GM12878 (cell line): ENCODE results near the gene MTHFR. TPM values are rescaled to one million over a fixed set of nuclear protein-coding genes. Genes with fewer than 3 reads are reported as not detected.

ENCODE experiments used
- ATAC-seq: fragments of 200-7000 bp; cut with Tn5 transposase; 3 replicates; pipeline ENCODE4 v1.9.1; 2020; ENCODE audit warnings: mild to moderate bottlenecking, moderate library complexity
- BruUV-seq: library from RNA; stranded (reverse); fragments of 400-500 nt; replicated peaks from 2 replicates; lab custom pipeline; 2021; lab: Mats Ljungman, UMichigan
- CTCF ChIA-PET: fragments of 300-600 bp; sonication (Branson Sonifier 250); formaldehyde crosslinking; extraction: SDS; loops from one replicate; lab custom pipeline; 2021; ENCODE audit warnings: inconsistent platforms; lab: Yijun Ruan, JAX
- POLR2A ChIA-PET: fragments of 350-600 bp; formaldehyde crosslinking; extraction: SDS; loops from one replicate; lab custom pipeline; 2021; ENCODE audit warnings: inconsistent platforms; lab: Charles Lee
- RAD21 ChIA-PET: fragments of 300-600 bp; sonication (Branson Sonifier 250); formaldehyde crosslinking; loops from one replicate; lab custom pipeline; 2023; ENCODE audit warnings: antibody characterized with exemption; ENCODE audit not compliant: unreplicated experiment; lab: Charles Lee
- SMC1A ChIA-PET: fragments of 300-600 bp; sonication (Branson Sonifier 250); formaldehyde crosslinking; loops from one replicate; lab custom pipeline; 2023; ENCODE audit not compliant: unreplicated experiment, uncharacterized antibody; lab: Charles Lee
- DNase-seq: peaks from one replicate; pipeline ENCODE4 v3.0.0-alpha.2; 2011; ENCODE audit warnings: low read depth, low spot score
- FAIRE-seq: peaks from 3 replicates; lab custom pipeline; 2011; peaks lifted over from hg19 to GRCh38; lab: Jason Lieb, UNC
- H2AFZ ChIP-seq: 2 replicates; pipeline ENCODE4 v1.6.0; 2011; ENCODE audit warnings: low read depth, low read length, control low read depth; ENCODE audit not compliant: control insufficient read depth
- H3K27ac ChIP-seq: 2 replicates; pipeline ENCODE4 v1.5.1; 2011; ENCODE audit warnings: control low read depth; ENCODE audit not compliant: control insufficient read depth, insufficient read depth
- H3K27me3 ChIP-seq, 2 experiments: replicated peaks in 1 of 2; 2 replicates each; pipeline versions ENCODE4 v1.6.0 to v1.6.1; 2011; ENCODE audit warnings: low read length in 1 of 2; ENCODE audit not compliant: control insufficient read depth in 2 of 2, insufficient read depth in 2 of 2
- H3K36me3 ChIP-seq, 2 experiments: 2 replicates each; pipeline ENCODE4 v1.5.1; 2011; ENCODE audit warnings: low read length in 1 of 2; ENCODE audit not compliant: control insufficient read depth in 2 of 2, insufficient read depth in 2 of 2
- H3K4me1 ChIP-seq: 2 replicates; pipeline ENCODE4 v1.6.1; 2011; ENCODE audit warnings: mild to moderate bottlenecking, low read length, moderate library complexity, mixed read lengths; ENCODE audit not compliant: control insufficient read depth, insufficient read depth
- H3K4me2 ChIP-seq: 2 replicates; pipeline ENCODE4 v1.6.0; 2011; ENCODE audit warnings: control low read depth; ENCODE audit not compliant: control insufficient read depth, insufficient read depth
- H3K4me3 ChIP-seq: fragments of 200-600 bp; sonication (generic); 2 replicates; pipeline ENCODE4 v1.5.1; 2016
- H3K79me2 ChIP-seq: 2 replicates; pipeline ENCODE4 v1.6.0; 2011; ENCODE audit warnings: low read length; ENCODE audit not compliant: control insufficient read depth, insufficient read depth
- H3K9ac ChIP-seq: 2 replicates; pipeline ENCODE4 v1.8.0; 2011; ENCODE audit warnings: low read length, control low read depth, mixed read lengths; ENCODE audit not compliant: control insufficient read depth, insufficient read depth
- H3K9me3 ChIP-seq: replicated peaks from 3 replicates; pipeline ENCODE4 v1.5.1; 2011; ENCODE audit warnings: mild to moderate bottlenecking, low read length; ENCODE audit not compliant: control insufficient read depth, insufficient read depth
- H4K20me1 ChIP-seq: 2 replicates; pipeline ENCODE4 v1.6.0; 2011; ENCODE audit not compliant: control insufficient read depth, insufficient read depth
- ASH2L ChIP-seq: fragments of 300-600, 200-600 bp; sonication (generic); IDR thresholded peaks from 2 replicates; pipeline ENCODE4 v1.6.1; 2017; ENCODE audit warnings: low read depth, mild to moderate bottlenecking, borderline replicate concordance
- BACH1 ChIP-seq: fragments of 450-650 bp; IDR thresholded peaks from 2 replicates; pipeline ENCODE4 v1.6.1; 2017; ENCODE audit warnings: mild to moderate bottlenecking, borderline replicate concordance
- BCL11A ChIP-seq: IDR thresholded peaks from 2 replicates; pipeline ENCODE4 v1.6.1; 2011; ENCODE audit warnings: low read depth, low read length
- EZH2 ChIP-seq: IDR thresholded peaks from 2 replicates; pipeline ENCODE4 v1.6.1; 2012; ENCODE audit warnings: low read depth, mild to moderate bottlenecking, control low read depth, inconsistent platforms, low read length, borderline replicate concordance; ENCODE audit not compliant: control insufficient read depth
- IRF4 ChIP-seq: IDR thresholded peaks from 2 replicates; pipeline ENCODE4 v1.6.1; 2011; ENCODE audit warnings: low read depth, low read length
- KLF5 ChIP-seq: fragments of 450-650 bp; IDR thresholded peaks from 2 replicates; pipeline ENCODE4 v1.6.1; 2014; ENCODE audit warnings: mild to moderate bottlenecking; ENCODE audit not compliant: partially characterized antibody
- MYB ChIP-seq: fragments of 150-350 bp; IDR thresholded peaks from 2 replicates; pipeline ENCODE4 v1.6.1; 2014; ENCODE audit warnings: mild to moderate bottlenecking, low read depth, low read length, borderline replicate concordance
- MYC ChIP-seq: IDR thresholded peaks from 2 replicates; pipeline ENCODE4 v1.6.1; 2011; ENCODE audit warnings: mild to moderate bottlenecking, low read length, moderate library complexity, inconsistent platforms; ENCODE audit not compliant: insufficient read depth, insufficient replicate concordance, insufficient read length, severe bottlenecking
- NFIC ChIP-seq: IDR thresholded peaks from 2 replicates; pipeline ENCODE4 v1.6.1; 2012; ENCODE audit warnings: low read depth, mild to moderate bottlenecking, inconsistent platforms, low read length, moderate library complexity
- RAD21 ChIP-seq: IDR thresholded peaks from 2 replicates; pipeline ENCODE4 v1.6.1; 2011; ENCODE audit warnings: mild to moderate bottlenecking, low read depth, low read length, moderate library complexity; ENCODE audit not compliant: insufficient read depth
- STAT3 ChIP-seq: IDR thresholded peaks from 2 replicates; pipeline ENCODE4 v1.6.1; 2011; ENCODE audit warnings: low read depth, low read length, improper control_type of control experiment
- SUPT20H ChIP-seq: IDR thresholded peaks from 2 replicates; pipeline ENCODE4 v1.6.1; 2011; ENCODE audit warnings: low read depth, mild to moderate bottlenecking, low read length, moderate library complexity, borderline replicate concordance; ENCODE audit not compliant: control insufficient read depth
- ZNF217 ChIP-seq: fragments of 450-650 bp; IDR thresholded peaks from 2 replicates; pipeline ENCODE4 v1.6.1; 2017; ENCODE audit warnings: antibody characterized with exemption, mild to moderate bottlenecking
- WGBS: methylation state at CpG from one replicate; pipeline ENCODE4 v1.1.6; 2016; ENCODE audit warnings: low lambda C conversion rate; ENCODE audit not compliant: insufficient replicate concordance, insufficient coverage; ENCODE audit errors: missing lambda C conversion rate; 5-methylcytosine and 5-hydroxymethylcytosine counted together
- in situ Hi-C: fragments of 300-500 bp; cut with MboI; formaldehyde crosslinking; loops from 9 replicates; pipeline ENCODE4 v1.14.3; 2018; ENCODE audit warnings: mixed read lengths
- intact Hi-C: fragments of 100-400 bp; cut with micrococcal nuclease; formaldehyde crosslinking; loops from one replicate; pipeline ENCODE4 v1.14.2; 2022; ENCODE audit not compliant: unreplicated experiment
- polyA plus RNA-seq, 11 experiments: library from polyadenylated mRNA; depleted of rRNA in 4 of 11; unstranded in 6 of 11; stranded (reverse) in 5 of 11; fragments of >200 nt; fragmentation: Nextera tagmentation in 4 of 11; fragmentation: Illumina TruSeq in 1 of 11; extraction: Ambion mirVana in 4 of 11; extraction: Trizol in 1 of 11; gene quantifications; 1 replicate in 1 of 11; 2 replicates in 10 of 11; pipeline versions ENCODE4 v1.2.1 to v1.2.3, GENCODE V29; 2011 to 2016; ENCODE audit warnings: inconsistent platforms in 2 of 11, missing spikeins in 2 of 11, low read depth in 1 of 11
- total RNA-seq, 4 experiments: library from RNA; depleted of rRNA in 3 of 4; stranded (reverse); fragments of >200 nt in 3 of 4; fragmentation: Illumina TruSeq in 1 of 4; extraction: Trizol in 1 of 4; gene quantifications; 2 replicates each; pipeline versions ENCODE4 v1.2.1 to v1.2.3, GENCODE V29; 2013 to 2021
- TF ChIP-seq, protein P1 (sequence below): fragments of 450-650 bp; IDR thresholded peaks from 2 replicates; pipeline ENCODE4 v1.6.1; 2018; ENCODE audit warnings: borderline replicate concordance, mild to moderate bottlenecking; ENCODE audit not compliant: partially characterized antibody
- TF ChIP-seq, protein P2 (sequence below): IDR thresholded peaks from 2 replicates; pipeline ENCODE4 v1.6.1; 2012; ENCODE audit warnings: improper control_type of control experiment, low read depth, low read length; ENCODE audit not compliant: insufficient replicate concordance

Gene MTHFR
- total and polyA plus RNA-seq, 10 of the 15 experiments (the other 5 are each of a cell fraction or from before 2014, with no cell fraction given), result 1.0 to 16.8 (median 9.4) TPM

DNA sequence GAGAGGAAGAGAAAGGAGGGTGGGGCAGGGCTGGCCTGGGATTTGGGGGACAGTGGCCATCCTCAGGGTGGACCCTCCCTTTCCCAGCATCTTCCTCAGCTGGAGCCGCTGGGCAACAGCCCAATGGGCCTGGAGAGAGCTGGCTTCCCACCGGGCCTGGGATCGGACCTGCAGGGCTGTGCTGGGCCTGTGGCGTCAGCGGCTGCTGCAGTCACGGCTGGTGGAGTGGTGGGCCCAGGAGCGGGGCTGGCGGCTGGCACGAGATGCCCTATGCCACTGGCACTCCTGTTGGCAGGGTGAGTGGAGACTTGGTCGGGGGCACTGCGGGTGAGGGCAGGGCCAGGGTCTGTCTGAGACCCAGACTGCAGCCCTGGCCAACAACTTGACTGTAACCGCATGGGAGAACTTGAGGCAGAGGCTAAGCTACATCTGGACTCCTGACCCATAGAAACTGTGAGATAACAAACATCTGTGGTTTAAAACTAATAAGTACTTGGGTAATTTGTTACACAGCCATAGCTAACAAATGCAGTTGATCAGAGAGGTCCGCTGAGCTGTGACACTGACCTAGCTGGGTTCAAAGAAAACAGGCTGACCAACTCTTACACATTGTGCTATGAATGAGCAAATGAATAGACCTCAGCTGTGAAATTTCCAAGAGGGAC is 25.9 kb downstream of the MTHFR start:
- BruUV-seq, result no TSS peak
- H2AFZ ChIP-seq, result no peak overlapping the region
- ATAC-seq (no peak), DNase-seq (no peak), FAIRE-seq (no peak)
- H3K27ac ChIP-seq, result no peak overlapping the region
- ChIA-PET POLR2A (interaction anchor here (0.6 kb wide), 1 partner anchor 149 kb away, joined by 3 read pairs; no protein-coding TSS in a partner anchor), RAD21 (no interaction called here), SMC1A (no interaction called here), CTCF (interaction anchor here (0.6 to 0.9 kb wide), 2 partner anchors 20 to 65 kb away, joined by 3 read pairs; no protein-coding TSS in a partner anchor)
- no peak overlapping the region for H3K9ac ChIP-seq
- WGBS, result 36% methylated on average over 13 of the region's 13 CpGs
- intact Hi-C loops (no loop called here), in situ Hi-C loops (no loop called here)
- no peak overlapping the region for H3K4me2 ChIP-seq
- no peaks in the 10 kb centered on the region for H3K36me3 ChIP-seq
- H3K9me3 ChIP-seq, result no peaks in the 10 kb centered on the region
- no peaks in the 10 kb centered on the region for H3K27me3 ChIP-seq
- H3K4me3 ChIP-seq, result no peak overlapping the region
- H3K4me1 ChIP-seq, result peaks cover 4% of the 10 kb centered on the region; the same call in 1 of the 2 replicates
- no peaks in the 10 kb centered on the region for H4K20me1 ChIP-seq
- no peaks in the 10 kb centered on the region for H3K79me2 ChIP-seq
- no peak for TF ChIP-seq RAD21
- no peak for TF ChIP-seq NFIC
- TF ChIP-seq SUPT20H, result no peak
- TF ChIP-seq KLF5, result no peak
- TF ChIP-seq, protein P1, sequence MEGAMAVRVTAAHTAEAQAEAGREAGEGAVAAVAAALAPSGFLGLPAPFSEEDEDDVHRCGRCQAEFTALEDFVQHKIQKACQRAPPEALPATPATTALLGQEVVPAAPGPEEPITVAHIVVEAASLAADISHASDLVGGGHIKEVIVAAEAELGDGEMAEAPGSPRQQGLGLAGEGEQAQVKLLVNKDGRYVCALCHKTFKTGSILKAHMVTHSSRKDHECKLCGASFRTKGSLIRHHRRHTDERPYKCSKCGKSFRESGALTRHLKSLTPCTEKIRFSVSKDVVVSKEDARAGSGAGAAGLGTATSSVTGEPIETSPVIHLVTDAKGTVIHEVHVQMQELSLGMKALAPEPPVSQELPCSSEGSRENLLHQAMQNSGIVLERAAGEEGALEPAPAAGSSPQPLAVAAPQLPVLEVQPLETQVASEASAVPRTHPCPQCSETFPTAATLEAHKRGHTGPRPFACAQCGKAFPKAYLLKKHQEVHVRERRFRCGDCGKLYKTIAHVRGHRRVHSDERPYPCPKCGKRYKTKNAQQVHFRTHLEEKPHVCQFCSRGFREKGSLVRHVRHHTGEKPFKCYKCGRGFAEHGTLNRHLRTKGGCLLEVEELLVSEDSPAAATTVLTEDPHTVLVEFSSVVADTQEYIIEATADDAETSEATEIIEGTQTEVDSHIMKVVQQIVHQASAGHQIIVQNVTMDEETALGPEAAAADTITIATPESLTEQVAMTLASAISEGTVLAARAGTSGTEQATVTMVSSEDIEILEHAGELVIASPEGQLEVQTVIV, result no peak
- no peak for TF ChIP-seq STAT3
- no peak for TF ChIP-seq BACH1
- TF ChIP-seq MYC, result no peak
- no peak for TF ChIP-seq BCL11A
- no peak for TF ChIP-seq IRF4
- no peak for TF ChIP-seq MYB
- no peak for TF ChIP-seq ZNF217
- TF ChIP-seq ASH2L, result no peak
- TF ChIP-seq, protein P2, sequence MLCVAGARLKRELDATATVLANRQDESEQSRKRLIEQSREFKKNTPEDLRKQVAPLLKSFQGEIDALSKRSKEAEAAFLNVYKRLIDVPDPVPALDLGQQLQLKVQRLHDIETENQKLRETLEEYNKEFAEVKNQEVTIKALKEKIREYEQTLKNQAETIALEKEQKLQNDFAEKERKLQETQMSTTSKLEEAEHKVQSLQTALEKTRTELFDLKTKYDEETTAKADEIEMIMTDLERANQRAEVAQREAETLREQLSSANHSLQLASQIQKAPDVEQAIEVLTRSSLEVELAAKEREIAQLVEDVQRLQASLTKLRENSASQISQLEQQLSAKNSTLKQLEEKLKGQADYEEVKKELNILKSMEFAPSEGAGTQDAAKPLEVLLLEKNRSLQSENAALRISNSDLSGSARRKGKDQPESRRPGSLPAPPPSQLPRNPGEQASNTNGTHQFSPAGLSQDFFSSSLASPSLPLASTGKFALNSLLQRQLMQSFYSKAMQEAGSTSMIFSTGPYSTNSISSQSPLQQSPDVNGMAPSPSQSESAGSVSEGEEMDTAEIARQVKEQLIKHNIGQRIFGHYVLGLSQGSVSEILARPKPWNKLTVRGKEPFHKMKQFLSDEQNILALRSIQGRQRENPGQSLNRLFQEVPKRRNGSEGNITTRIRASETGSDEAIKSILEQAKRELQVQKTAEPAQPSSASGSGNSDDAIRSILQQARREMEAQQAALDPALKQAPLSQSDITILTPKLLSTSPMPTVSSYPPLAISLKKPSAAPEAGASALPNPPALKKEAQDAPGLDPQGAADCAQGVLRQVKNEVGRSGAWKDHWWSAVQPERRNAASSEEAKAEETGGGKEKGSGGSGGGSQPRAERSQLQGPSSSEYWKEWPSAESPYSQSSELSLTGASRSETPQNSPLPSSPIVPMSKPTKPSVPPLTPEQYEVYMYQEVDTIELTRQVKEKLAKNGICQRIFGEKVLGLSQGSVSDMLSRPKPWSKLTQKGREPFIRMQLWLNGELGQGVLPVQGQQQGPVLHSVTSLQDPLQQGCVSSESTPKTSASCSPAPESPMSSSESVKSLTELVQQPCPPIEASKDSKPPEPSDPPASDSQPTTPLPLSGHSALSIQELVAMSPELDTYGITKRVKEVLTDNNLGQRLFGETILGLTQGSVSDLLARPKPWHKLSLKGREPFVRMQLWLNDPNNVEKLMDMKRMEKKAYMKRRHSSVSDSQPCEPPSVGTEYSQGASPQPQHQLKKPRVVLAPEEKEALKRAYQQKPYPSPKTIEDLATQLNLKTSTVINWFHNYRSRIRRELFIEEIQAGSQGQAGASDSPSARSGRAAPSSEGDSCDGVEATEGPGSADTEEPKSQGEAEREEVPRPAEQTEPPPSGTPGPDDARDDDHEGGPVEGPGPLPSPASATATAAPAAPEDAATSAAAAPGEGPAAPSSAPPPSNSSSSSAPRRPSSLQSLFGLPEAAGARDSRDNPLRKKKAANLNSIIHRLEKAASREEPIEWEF, result no peak
- no peak for TF ChIP-seq EZH2
